CD4-positive, alpha-beta T cell (primary cell): ENCODE measurements around the gene SYCP2L. TPM values are rescaled to one million over a fixed set of nuclear protein-coding genes. Genes with fewer than 3 reads are reported as not detected.

Experiments
- ATAC-seq: fragments of 200-7000 bp; cut with Tn5 transposase; one replicate; pipeline ENCODE4 v1.10.0; 2022; ENCODE audit warnings: mild to moderate bottlenecking; ENCODE audit not compliant: poor library complexity
- CTCF ChIA-PET: fragments of 350-600 bp; sonication (Branson Sonifier 250); formaldehyde crosslinking; loops from one replicate; lab custom pipeline; 2021; ENCODE audit warnings: antibody characterized with exemption, inconsistent platforms; lab: Charles Lee
- POLR2A ChIA-PET: fragments of 350-600 bp; sonication (Branson Sonifier 250); formaldehyde crosslinking; loops from one replicate; lab custom pipeline; 2021; ENCODE audit warnings: antibody characterized with exemption, inconsistent platforms; lab: Charles Lee
- DNase-seq, 14 experiments: peaks; one replicate each; pipeline ENCODE4 v3.0.0-alpha.2; 2013 to 2020; ENCODE audit warnings: mixed read lengths in 2 of 14
- H3K27ac ChIP-seq, 2 donors: one replicate each; pipeline versions ENCODE4 v1.5.1 to v1.7.0; 2013; ENCODE audit warnings: low read length in 2 of 2, low read depth in 1 of 2, mild to moderate bottlenecking in 1 of 2
- H3K27me3 ChIP-seq, 2 experiments: 1 replicate in 1 of 2; 2 replicates in 1 of 2; pipeline versions ENCODE4 v1.6.1 to v1.7.0; 2013; ENCODE audit warnings: low read length in 2 of 2, control low read depth in 1 of 2, mild to moderate bottlenecking in 1 of 2, moderate library complexity in 1 of 2; ENCODE audit not compliant: insufficient read depth in 2 of 2, control insufficient read depth in 1 of 2
- H3K36me3 ChIP-seq: one replicate; pipeline ENCODE4 v1.6.1; 2013; ENCODE audit warnings: low read length, control low read depth; ENCODE audit not compliant: insufficient read depth
- H3K4me1 ChIP-seq: one replicate; pipeline ENCODE4 v1.6.1; 2013; ENCODE audit warnings: low read length, control low read depth; ENCODE audit not compliant: insufficient read depth
- H3K4me3 ChIP-seq: one replicate; pipeline ENCODE4 v1.5.1; 2013; ENCODE audit warnings: mild to moderate bottlenecking, low read length, moderate library complexity
- H3K9me3 ChIP-seq, 2 experiments: 1 replicate in 1 of 2; 2 replicates in 1 of 2; pipeline versions ENCODE4 v1.6.1 to v1.7.0; 2013; ENCODE audit warnings: low read length in 2 of 2, mild to moderate bottlenecking in 2 of 2, control low read depth in 1 of 2, moderate library complexity in 1 of 2; ENCODE audit not compliant: control insufficient read depth in 1 of 2, insufficient read depth in 1 of 2
- H3K27ac Mint-ChIP-seq: one replicate; pipeline ENCODE4 v1.8.0; 2020; ENCODE audit warnings: mixed read lengths
- H3K27me3 Mint-ChIP-seq: one replicate; pipeline ENCODE4 v1.8.0; 2021; ENCODE audit warnings: mixed read lengths
- H3K36me3 Mint-ChIP-seq: one replicate; pipeline ENCODE4 v1.8.0; 2021; ENCODE audit warnings: low read depth, mixed read lengths
- H3K4me1 Mint-ChIP-seq: one replicate; pipeline ENCODE4 v1.8.0; 2021; ENCODE audit warnings: low read depth, mixed read lengths
- H3K4me3 Mint-ChIP-seq: one replicate; pipeline ENCODE4 v1.8.0; 2020; ENCODE audit warnings: mild to moderate bottlenecking, mixed read lengths
- H3K9me3 Mint-ChIP-seq: one replicate; pipeline ENCODE4 v1.8.0; 2020; ENCODE audit warnings: mixed read lengths
- intact Hi-C, 2 experiments: fragments of 100-400 bp; cut with DNase I in 1 of 2; cut with micrococcal nuclease in 1 of 2; formaldehyde crosslinking; loops; one replicate each; pipeline versions ENCODE4 v1.15.1 to v1.9.0; 2023 to 2025; cut with DNase I, micrococcal nuclease
- total RNA-seq, 174 experiments: library from RNA in 2 of 174; stranded (reverse) in 2 of 174; gene quantifications; one replicate each; pipeline ENCODE4 v1.2.3 and lab custom pipeline; 2021 to 2026
- TF ChIP-seq, protein P1 (sequence below): fragments of 200-600 bp; IDR thresholded peaks from one replicate; pipeline ENCODE4 v1.8.0; 2022; ENCODE audit warnings: antibody characterized with exemption, mild to moderate bottlenecking

The SYCP2L gene
- total RNA-seq, 2 experiments from 2014 or later, result 0.36 TPM; not detected in 1

DNA sequence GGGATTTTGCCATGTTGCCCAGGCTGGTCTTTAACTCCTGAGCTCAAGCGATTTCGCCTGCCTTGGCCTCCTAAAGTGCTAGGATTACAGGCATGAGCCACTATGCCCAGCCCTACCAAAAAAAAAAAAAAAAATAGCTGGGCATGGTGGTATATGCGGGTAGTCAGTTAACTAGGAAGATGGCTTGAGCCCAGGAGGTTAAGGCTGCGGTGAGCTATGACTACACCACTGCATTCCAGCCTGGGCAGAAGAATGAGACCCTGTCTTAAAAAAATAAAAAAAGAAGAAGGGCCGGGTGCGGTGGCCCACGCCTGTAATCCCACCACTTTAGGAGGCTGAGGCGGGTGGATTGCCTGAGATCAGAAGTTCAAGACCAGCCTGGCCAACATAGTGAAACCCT is 107.0 kb downstream of the SYCP2L start:
- no peaks in the 10 kb centered on the region for H3K36me3 Mint-ChIP-seq
- H3K9me3 ChIP-seq, result no peaks in the 10 kb centered on the region
- no peak overlapping the region for H3K4me3 ChIP-seq
- ChIA-PET CTCF (no interaction called here), POLR2A (no interaction called here)
- H3K27ac ChIP-seq, result no peak overlapping the region
- no peaks in the 10 kb centered on the region for H3K4me1 ChIP-seq
- H3K27ac Mint-ChIP-seq, result no peak overlapping the region
- DNase-seq, result no peak
- no peaks in the 10 kb centered on the region for H3K4me1 Mint-ChIP-seq
- H3K4me3 Mint-ChIP-seq, result no peak overlapping the region
- no peaks in the 10 kb centered on the region for H3K27me3 ChIP-seq
- TF ChIP-seq, protein P1, sequence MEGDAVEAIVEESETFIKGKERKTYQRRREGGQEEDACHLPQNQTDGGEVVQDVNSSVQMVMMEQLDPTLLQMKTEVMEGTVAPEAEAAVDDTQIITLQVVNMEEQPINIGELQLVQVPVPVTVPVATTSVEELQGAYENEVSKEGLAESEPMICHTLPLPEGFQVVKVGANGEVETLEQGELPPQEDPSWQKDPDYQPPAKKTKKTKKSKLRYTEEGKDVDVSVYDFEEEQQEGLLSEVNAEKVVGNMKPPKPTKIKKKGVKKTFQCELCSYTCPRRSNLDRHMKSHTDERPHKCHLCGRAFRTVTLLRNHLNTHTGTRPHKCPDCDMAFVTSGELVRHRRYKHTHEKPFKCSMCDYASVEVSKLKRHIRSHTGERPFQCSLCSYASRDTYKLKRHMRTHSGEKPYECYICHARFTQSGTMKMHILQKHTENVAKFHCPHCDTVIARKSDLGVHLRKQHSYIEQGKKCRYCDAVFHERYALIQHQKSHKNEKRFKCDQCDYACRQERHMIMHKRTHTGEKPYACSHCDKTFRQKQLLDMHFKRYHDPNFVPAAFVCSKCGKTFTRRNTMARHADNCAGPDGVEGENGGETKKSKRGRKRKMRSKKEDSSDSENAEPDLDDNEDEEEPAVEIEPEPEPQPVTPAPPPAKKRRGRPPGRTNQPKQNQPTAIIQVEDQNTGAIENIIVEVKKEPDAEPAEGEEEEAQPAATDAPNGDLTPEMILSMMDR, result no peak
- no peaks in the 10 kb centered on the region for H3K9me3 Mint-ChIP-seq
- H3K36me3 ChIP-seq, result no peaks in the 10 kb centered on the region
- H3K27me3 Mint-ChIP-seq, result peaks cover 13% of the 10 kb centered on the region
- intact Hi-C loops, result no loop called here
- no peak for ATAC-seq

DNA sequence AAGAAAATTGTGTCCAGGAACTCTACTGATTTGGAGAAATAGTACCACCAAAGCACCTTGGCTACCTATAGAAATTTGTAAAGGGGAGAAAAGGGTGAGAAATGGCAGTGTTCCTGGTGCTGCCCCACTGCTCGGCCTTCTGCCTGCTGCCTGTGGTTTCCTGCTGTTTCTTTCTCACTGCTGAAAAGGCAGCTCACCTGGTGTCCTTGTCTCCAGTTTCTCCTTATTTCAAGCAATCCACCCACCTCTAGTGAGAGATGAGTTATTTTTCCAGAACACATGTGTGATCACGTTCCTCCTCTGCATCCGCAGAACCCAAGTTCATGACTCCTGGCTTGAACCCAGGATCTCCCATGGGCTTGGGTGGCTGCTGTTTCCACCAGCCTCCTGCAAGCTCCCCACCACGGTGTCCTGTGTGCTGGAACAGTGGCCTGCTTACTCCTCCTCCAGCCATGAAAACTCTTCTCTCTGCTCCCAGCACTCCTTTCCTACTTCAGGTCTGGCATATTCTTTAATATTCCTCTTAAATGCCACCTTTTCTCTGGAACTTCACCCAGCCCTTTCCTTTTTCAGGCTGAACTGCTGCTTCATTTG is 108.4 kb downstream of the SYCP2L start:
- no peaks in the 10 kb centered on the region for H3K36me3 ChIP-seq
- CTCF ChIA-PET, result no interaction called here
- DNase-seq, result no peak
- Mint-ChIP-seq H3K9me3 (no peaks in the 10 kb centered on the region), H3K4me1 (no peaks in the 10 kb centered on the region), H3K36me3 (no peaks in the 10 kb centered on the region), H3K4me3 (no peak overlapping the region), H3K27me3 (peaks cover 9% of the 10 kb centered on the region), H3K27ac (no peak overlapping the region)
- H3K9me3 ChIP-seq, result no peaks in the 10 kb centered on the region
- TF ChIP-seq, protein P1, result no peak
- intact Hi-C loops, result no loop called here
- no peak overlapping the region for H3K27ac ChIP-seq
- ATAC-seq, result no peak
- no peaks in the 10 kb centered on the region for H3K27me3 ChIP-seq
- H3K4me3 ChIP-seq, result no peak overlapping the region
- no peaks in the 10 kb centered on the region for H3K4me1 ChIP-seq
- POLR2A ChIA-PET, result no interaction called here

DNA sequence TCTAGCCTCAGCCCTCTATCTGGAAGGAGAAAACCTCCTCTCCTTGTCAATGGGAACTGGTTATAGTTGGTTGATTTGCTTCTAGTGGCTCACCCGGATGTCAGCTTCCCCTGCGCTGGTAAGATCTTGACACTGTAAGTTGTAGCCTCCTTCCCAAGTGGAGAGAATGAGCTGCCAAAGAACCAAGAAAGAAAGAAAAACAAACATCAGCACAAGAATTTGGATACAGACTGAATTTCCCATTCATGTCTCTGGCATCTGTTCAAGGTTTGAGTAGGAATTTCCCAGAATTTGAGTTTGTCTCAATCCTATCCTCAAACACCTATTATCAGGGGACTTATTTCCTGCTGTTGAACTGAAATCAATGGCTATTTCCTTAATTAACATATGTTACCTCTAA is 113.1 kb downstream of the SYCP2L start:
- Mint-ChIP-seq H3K27ac (no peak overlapping the region), H3K27me3 (peaks cover 8% of the 10 kb centered on the region), H3K4me1 (no peaks in the 10 kb centered on the region), H3K4me3 (no peak overlapping the region), H3K36me3 (no peaks in the 10 kb centered on the region), H3K9me3 (no peaks in the 10 kb centered on the region)
- Histone ChIP-seq H3K27ac (no peak overlapping the region), H3K9me3 (no peaks in the 10 kb centered on the region), H3K4me3 (no peak overlapping the region), H3K4me1 (no peaks in the 10 kb centered on the region), H3K27me3 (no peaks in the 10 kb centered on the region), H3K36me3 (no peaks in the 10 kb centered on the region)
- TF ChIP-seq, protein P1, result no peak
- ChIA-PET POLR2A (no interaction called here), CTCF (no interaction called here)
- intact Hi-C loops, result no loop called here
- ATAC-seq, result no peak
- no peak for DNase-seq
